C4-2B (cell line): Measurements from ENCODE around the gene RASGRF2.

Source experiments
- ZFX ChIP-seq: fragments of 450-650 bp; IDR thresholded peaks from 2 replicates; pipeline ENCODE4 v1.6.1; 2017
- TF ChIP-seq, protein P1 (sequence below): fragments of 450-650 bp; conservative IDR thresholded peaks from 2 replicates; pipeline ENCODE4 v1.5.1; 2017; ENCODE audit warnings: mild to moderate bottlenecking

DNA sequence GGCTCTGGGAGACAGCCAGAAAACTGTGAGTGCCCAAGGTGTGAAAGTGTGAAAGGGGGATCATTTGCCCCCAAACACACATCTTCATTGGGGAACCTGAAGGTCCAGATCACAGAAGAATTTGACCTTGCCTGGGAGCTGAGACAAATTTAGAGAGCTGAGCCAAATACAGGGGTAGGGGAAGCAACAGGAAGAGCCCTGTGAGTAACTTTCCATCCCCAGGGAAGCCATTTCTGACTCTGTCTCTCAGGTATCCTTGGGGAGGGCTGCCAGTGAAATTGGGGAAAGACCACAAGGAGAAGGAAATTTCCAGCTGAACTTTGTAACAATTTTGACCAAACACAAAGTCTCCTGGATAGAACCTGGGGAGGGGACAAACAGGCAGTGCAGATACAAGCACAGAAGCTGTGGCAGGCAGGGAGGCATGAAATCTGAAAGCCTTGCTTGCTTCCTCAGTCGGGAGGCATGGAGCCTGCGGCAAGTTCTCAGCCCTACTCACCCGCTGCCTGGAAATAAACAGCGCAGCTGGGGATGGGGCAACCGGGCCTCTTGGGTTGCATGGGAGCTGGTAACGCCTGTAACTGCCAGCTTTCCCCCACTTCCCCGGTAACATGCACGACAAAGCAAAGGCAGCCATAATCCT lies 309.7 kb downstream of the RASGRF2 start:
- TF ChIP-seq, protein P1, sequence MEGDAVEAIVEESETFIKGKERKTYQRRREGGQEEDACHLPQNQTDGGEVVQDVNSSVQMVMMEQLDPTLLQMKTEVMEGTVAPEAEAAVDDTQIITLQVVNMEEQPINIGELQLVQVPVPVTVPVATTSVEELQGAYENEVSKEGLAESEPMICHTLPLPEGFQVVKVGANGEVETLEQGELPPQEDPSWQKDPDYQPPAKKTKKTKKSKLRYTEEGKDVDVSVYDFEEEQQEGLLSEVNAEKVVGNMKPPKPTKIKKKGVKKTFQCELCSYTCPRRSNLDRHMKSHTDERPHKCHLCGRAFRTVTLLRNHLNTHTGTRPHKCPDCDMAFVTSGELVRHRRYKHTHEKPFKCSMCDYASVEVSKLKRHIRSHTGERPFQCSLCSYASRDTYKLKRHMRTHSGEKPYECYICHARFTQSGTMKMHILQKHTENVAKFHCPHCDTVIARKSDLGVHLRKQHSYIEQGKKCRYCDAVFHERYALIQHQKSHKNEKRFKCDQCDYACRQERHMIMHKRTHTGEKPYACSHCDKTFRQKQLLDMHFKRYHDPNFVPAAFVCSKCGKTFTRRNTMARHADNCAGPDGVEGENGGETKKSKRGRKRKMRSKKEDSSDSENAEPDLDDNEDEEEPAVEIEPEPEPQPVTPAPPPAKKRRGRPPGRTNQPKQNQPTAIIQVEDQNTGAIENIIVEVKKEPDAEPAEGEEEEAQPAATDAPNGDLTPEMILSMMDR, result no peak
- no peak for TF ChIP-seq ZFX
